Hepatocyte (in vitro differentiated cells): Measurements from ENCODE around the gene PPFIA4.

Experiments used
- EZH2phosphoT487 ChIP-seq: fragments of 200-600 bp; sonication (generic); IDR thresholded peaks from one replicate; pipeline ENCODE4 v1.6.1; 2018; ENCODE audit warnings: antibody characterized with exemption, mild to moderate bottlenecking, low read depth, moderate library complexity; ENCODE audit not compliant: unreplicated experiment, severe bottlenecking
- TF ChIP-seq, protein P1 (sequence below): fragments of 200-600 bp; sonication (generic); IDR thresholded peaks from 2 replicates; pipeline ENCODE4 v1.5.1; 2016; ENCODE audit warnings: antibody characterized with exemption, mild to moderate bottlenecking; ENCODE audit not compliant: poor library complexity

DNA sequence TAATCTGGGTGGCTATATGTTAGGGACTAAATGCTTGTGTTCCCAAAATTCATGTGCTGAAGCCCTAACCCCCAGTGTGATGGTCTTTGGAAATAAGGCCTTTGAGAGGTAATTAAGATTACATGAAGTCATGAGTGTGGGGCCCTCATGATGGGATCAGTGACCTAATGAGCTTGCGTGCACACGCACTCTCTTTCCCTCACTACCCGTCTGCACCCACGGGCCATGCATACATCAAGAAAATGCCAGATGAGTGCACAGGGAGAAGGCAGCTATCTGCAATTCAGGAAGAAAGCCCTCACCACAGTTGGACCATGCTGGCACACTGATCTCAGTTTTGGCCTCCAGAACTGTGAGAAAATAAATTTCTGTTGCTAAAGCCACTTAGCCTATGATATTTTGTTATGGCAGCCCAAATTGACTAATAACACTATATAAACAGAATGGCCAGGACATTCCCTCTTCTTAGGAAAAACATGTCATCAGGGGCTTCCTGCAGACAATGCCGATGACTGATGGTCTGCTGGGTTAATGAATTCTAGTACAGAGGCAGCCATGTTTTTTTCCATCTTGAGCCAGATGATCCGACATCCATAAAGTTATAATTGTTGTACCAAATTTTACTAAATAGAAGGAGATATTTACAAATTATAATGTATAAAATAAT lies 77.7 kb downstream of the PPFIA4 start:
- TF ChIP-seq, protein P1, sequence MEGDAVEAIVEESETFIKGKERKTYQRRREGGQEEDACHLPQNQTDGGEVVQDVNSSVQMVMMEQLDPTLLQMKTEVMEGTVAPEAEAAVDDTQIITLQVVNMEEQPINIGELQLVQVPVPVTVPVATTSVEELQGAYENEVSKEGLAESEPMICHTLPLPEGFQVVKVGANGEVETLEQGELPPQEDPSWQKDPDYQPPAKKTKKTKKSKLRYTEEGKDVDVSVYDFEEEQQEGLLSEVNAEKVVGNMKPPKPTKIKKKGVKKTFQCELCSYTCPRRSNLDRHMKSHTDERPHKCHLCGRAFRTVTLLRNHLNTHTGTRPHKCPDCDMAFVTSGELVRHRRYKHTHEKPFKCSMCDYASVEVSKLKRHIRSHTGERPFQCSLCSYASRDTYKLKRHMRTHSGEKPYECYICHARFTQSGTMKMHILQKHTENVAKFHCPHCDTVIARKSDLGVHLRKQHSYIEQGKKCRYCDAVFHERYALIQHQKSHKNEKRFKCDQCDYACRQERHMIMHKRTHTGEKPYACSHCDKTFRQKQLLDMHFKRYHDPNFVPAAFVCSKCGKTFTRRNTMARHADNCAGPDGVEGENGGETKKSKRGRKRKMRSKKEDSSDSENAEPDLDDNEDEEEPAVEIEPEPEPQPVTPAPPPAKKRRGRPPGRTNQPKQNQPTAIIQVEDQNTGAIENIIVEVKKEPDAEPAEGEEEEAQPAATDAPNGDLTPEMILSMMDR = no peak
- TF ChIP-seq EZH2phosphoT487 = no peak
